GM23338 (cell line): ENCODE data around the gene METTL24. TPM values are rescaled to one million over a fixed set of nuclear protein-coding genes. Genes with fewer than 3 reads are reported as not detected.

Experiments
- ATAC-seq: fragments of 200-7000 bp; cut with Tn5 transposase; 3 replicates; pipeline ENCODE4 v1.9.1; 2020
- DNase-seq: peaks from one replicate; pipeline ENCODE4 v3.0.0-alpha.2; 2015; ENCODE audit warnings: low spot score
- H2AFZ ChIP-seq: fragments of 200-600 bp; sonication (generic); 2 replicates; pipeline ENCODE4 v1.8.0; 2016; ENCODE audit warnings: antibody characterized with exemption, mild to moderate bottlenecking, moderate library complexity
- H3F3A ChIP-seq: fragments of 200-600 bp; sonication (generic); replicated peaks from 2 replicates; pipeline ENCODE4 v1.8.0; 2017; ENCODE audit warnings: antibody characterized with exemption, mixed run types, low read depth
- H3K27ac ChIP-seq: fragments of 200-600 bp; sonication (generic); 2 replicates; pipeline ENCODE4 v1.6.1; 2016; ENCODE audit warnings: low read depth
- H3K27me3 ChIP-seq: fragments of 200-600 bp; sonication (generic); 2 replicates; pipeline ENCODE4 v1.8.0; 2016; ENCODE audit warnings: mild to moderate bottlenecking, mixed run types, moderate library complexity; ENCODE audit not compliant: insufficient read depth
- H3K36me3 ChIP-seq: fragments of 200-600 bp; sonication (generic); 2 replicates; pipeline ENCODE4 v1.8.0; 2016; ENCODE audit warnings: mild to moderate bottlenecking; ENCODE audit not compliant: insufficient read depth
- H3K4me1 ChIP-seq: fragments of 200-600 bp; sonication (generic); 2 replicates; pipeline ENCODE4 v1.8.0; 2016; ENCODE audit warnings: mild to moderate bottlenecking, moderate library complexity; ENCODE audit not compliant: insufficient read depth
- H3K4me2 ChIP-seq: fragments of 200-600 bp; sonication (generic); 2 replicates; pipeline ENCODE4 v1.7.1; 2017; ENCODE audit warnings: mixed run types
- H3K4me3 ChIP-seq: fragments of 200-600 bp; sonication (generic); 2 replicates; pipeline ENCODE4 v1.6.1; 2016; ENCODE audit warnings: mixed run types
- H3K79me2 ChIP-seq: fragments of 200-600 bp; sonication (generic); replicated peaks from 2 replicates; pipeline ENCODE4 v1.8.0; 2017; ENCODE audit warnings: mild to moderate bottlenecking; ENCODE audit not compliant: insufficient read depth
- H3K9me2 ChIP-seq: fragments of 200-600 bp; sonication (generic); 2 replicates; pipeline ENCODE4 v1.8.0; 2017; ENCODE audit not compliant: insufficient read depth
- H4K20me1 ChIP-seq: fragments of 200-600 bp; sonication (generic); replicated peaks from 2 replicates; pipeline ENCODE4 v1.8.0; 2017; ENCODE audit warnings: mild to moderate bottlenecking; ENCODE audit not compliant: insufficient read depth
- H3K27ac Mint-ChIP-seq: 2 replicates; pipeline ENCODE4 v1.8.0; 2020; ENCODE audit warnings: inconsistent platforms, mild to moderate bottlenecking, moderate library complexity, mixed read lengths
- H3K27me3 Mint-ChIP-seq: 3 replicates; pipeline ENCODE4 v1.8.0; 2022; ENCODE audit warnings: low read depth, mild to moderate bottlenecking, moderate library complexity, mixed read lengths, inconsistent platforms; ENCODE audit not compliant: insufficient read depth, poor library complexity
- H3K36me3 Mint-ChIP-seq: 3 replicates; pipeline ENCODE4 v1.8.0; 2021; ENCODE audit warnings: low read depth, mild to moderate bottlenecking, inconsistent platforms, moderate library complexity, mixed read lengths
- H3K4me1 Mint-ChIP-seq: 3 replicates; pipeline ENCODE4 v1.8.0; 2020; ENCODE audit warnings: mild to moderate bottlenecking, inconsistent platforms, mixed read lengths
- H3K4me3 Mint-ChIP-seq: 3 replicates; pipeline ENCODE4 v1.8.0; 2021; ENCODE audit warnings: moderate library complexity, mild to moderate bottlenecking, inconsistent platforms, mixed read lengths
- H3K9me3 Mint-ChIP-seq: 3 replicates; pipeline ENCODE4 v1.8.0; 2020; ENCODE audit warnings: moderate library complexity, mild to moderate bottlenecking, inconsistent platforms, mixed read lengths
- CREB1 ChIP-seq: fragments of 250-450 bp; sonication (Bioruptor Pico); IDR thresholded peaks from 2 replicates; pipeline ENCODE4 v1.5.0; 2020; ENCODE audit warnings: low read depth, mild to moderate bottlenecking, moderate library complexity
- EZH2 ChIP-seq: fragments of 200-600 bp; sonication (generic); IDR thresholded peaks from one replicate; pipeline ENCODE4 v1.8.0; 2017; ENCODE audit warnings: antibody characterized with exemption, mild to moderate bottlenecking, low read depth; ENCODE audit not compliant: unreplicated experiment
- EZH2phosphoT487 ChIP-seq: fragments of 200-600 bp; sonication (generic); IDR thresholded peaks from one replicate; pipeline ENCODE4 v1.8.1; 2018; ENCODE audit warnings: antibody characterized with exemption; ENCODE audit not compliant: unreplicated experiment
- JUNB ChIP-seq: IDR thresholded peaks from one replicate; pipeline ENCODE4 v1.6.1; 2016; ENCODE audit warnings: antibody characterized with exemption; ENCODE audit not compliant: unreplicated experiment
- NANOG ChIP-seq: IDR thresholded peaks from 2 replicates; pipeline ENCODE4 v1.6.1; 2016; ENCODE audit warnings: antibody characterized with exemption, borderline replicate concordance
- POLR2AphosphoS5 ChIP-seq: IDR thresholded peaks from 2 replicates; pipeline ENCODE4 v1.6.1; 2016; ENCODE audit warnings: antibody characterized with exemption, low read depth
- STAT1 ChIP-seq: IDR thresholded peaks from one replicate; pipeline ENCODE4 v1.6.1; 2016; ENCODE audit warnings: antibody characterized with exemption; ENCODE audit not compliant: unreplicated experiment
- ZNF114 ChIP-seq: fragments of 250-450 bp; sonication (Bioruptor Pico); IDR thresholded peaks from 2 replicates; pipeline ENCODE4 v1.5.0; 2020; ENCODE audit warnings: mild to moderate bottlenecking, moderate library complexity
- ZNF331 ChIP-seq: fragments of 250-450 bp; sonication (Bioruptor Pico); IDR thresholded peaks from 2 replicates; pipeline ENCODE4 v1.5.0; 2020; ENCODE audit warnings: low read depth, mild to moderate bottlenecking, moderate library complexity
- polyA plus RNA-seq: library from polyadenylated mRNA; unstranded; fragments of >200 nt; fragmentation: Nextera tagmentation; extraction: Ambion mirVana; gene quantifications from 2 replicates; pipeline ENCODE4 v1.2.1, GENCODE V29; 2016
- total RNA-seq: library from RNA; depleted of rRNA; stranded (reverse); fragments of >200 nt; shearing (Covaris generic); gene quantifications from 2 replicates; pipeline ENCODE4 v1.2.3, GENCODE V29; 2014
- TF ChIP-seq, protein P1 (sequence below): fragments of 250-450 bp; sonication (Bioruptor Pico); IDR thresholded peaks from 2 replicates; pipeline ENCODE4 v1.5.0; 2020; ENCODE audit warnings: mild to moderate bottlenecking, moderate library complexity
- TF ChIP-seq, protein P2 (sequence below), 2 experiments: fragments of 200-600 bp in 1 of 2; sonication (generic) in 1 of 2; conservative IDR thresholded peaks; 2 replicates each; pipeline versions ENCODE4 v1.5.1 to v1.6.1; 2016 to 2017; ENCODE audit warnings: antibody characterized with exemption in 2 of 2, low read depth in 2 of 2, mild to moderate bottlenecking in 2 of 2, moderate library complexity in 1 of 2
- TF ChIP-seq, protein P3 (sequence below): IDR thresholded peaks from 2 replicates; pipeline ENCODE4 v1.6.1; 2016; ENCODE audit warnings: antibody characterized with exemption
- TF ChIP-seq, protein P4 (sequence below): IDR thresholded peaks from one replicate; pipeline ENCODE4 v1.6.1; 2018; ENCODE audit warnings: antibody characterized with exemption; ENCODE audit not compliant: unreplicated experiment

Gene METTL24
- total and polyA plus RNA-seq, 2 experiments from 2014 or later, result 0.35 TPM; not detected in 1

DNA sequence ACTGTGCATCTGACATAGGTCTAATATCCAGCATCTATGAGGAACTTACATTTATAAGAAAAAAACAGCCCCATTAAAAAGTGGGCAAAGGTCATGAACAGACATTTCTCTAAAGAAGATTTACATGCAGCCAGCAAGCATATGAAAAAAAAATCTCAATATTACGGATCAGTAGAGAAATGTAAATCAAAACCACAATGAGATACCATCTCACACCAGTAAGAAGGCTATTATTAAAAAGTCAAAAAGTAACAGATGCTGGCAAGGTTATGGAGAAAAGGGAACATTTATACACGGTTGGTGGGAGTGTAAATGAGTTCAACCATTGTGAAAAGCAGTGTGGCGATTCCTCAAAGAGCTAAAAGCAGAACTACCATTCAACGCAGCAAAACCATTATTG is 13.1 kb downstream of the METTL24 start:
- Mint-ChIP-seq H3K27me3 (no peaks in the 10 kb centered on the region), H3K27ac (no peak overlapping the region), H3K9me3 (no peaks in the 10 kb centered on the region), H3K36me3 (no peaks in the 10 kb centered on the region), H3K4me3 (no peak overlapping the region), H3K4me1 (peaks cover 8% of the 10 kb centered on the region)
- H3K4me2 ChIP-seq, result no peak overlapping the region
- DNase-seq (no peak), ATAC-seq (no peak)
- no peaks in the 10 kb centered on the region for H3K79me2 ChIP-seq
- TF ChIP-seq CREB1 (no peak), NANOG (no peak), EZH2 (no peak), POLR2AphosphoS5 (no peak), JUNB (no peak), EZH2phosphoT487 (no peak), STAT1 (no peak), ZNF331 (CRISPR knock-in tag) (no peak), ZNF114 (CRISPR knock-in tag) (no peak)
- TF ChIP-seq, protein P1, sequence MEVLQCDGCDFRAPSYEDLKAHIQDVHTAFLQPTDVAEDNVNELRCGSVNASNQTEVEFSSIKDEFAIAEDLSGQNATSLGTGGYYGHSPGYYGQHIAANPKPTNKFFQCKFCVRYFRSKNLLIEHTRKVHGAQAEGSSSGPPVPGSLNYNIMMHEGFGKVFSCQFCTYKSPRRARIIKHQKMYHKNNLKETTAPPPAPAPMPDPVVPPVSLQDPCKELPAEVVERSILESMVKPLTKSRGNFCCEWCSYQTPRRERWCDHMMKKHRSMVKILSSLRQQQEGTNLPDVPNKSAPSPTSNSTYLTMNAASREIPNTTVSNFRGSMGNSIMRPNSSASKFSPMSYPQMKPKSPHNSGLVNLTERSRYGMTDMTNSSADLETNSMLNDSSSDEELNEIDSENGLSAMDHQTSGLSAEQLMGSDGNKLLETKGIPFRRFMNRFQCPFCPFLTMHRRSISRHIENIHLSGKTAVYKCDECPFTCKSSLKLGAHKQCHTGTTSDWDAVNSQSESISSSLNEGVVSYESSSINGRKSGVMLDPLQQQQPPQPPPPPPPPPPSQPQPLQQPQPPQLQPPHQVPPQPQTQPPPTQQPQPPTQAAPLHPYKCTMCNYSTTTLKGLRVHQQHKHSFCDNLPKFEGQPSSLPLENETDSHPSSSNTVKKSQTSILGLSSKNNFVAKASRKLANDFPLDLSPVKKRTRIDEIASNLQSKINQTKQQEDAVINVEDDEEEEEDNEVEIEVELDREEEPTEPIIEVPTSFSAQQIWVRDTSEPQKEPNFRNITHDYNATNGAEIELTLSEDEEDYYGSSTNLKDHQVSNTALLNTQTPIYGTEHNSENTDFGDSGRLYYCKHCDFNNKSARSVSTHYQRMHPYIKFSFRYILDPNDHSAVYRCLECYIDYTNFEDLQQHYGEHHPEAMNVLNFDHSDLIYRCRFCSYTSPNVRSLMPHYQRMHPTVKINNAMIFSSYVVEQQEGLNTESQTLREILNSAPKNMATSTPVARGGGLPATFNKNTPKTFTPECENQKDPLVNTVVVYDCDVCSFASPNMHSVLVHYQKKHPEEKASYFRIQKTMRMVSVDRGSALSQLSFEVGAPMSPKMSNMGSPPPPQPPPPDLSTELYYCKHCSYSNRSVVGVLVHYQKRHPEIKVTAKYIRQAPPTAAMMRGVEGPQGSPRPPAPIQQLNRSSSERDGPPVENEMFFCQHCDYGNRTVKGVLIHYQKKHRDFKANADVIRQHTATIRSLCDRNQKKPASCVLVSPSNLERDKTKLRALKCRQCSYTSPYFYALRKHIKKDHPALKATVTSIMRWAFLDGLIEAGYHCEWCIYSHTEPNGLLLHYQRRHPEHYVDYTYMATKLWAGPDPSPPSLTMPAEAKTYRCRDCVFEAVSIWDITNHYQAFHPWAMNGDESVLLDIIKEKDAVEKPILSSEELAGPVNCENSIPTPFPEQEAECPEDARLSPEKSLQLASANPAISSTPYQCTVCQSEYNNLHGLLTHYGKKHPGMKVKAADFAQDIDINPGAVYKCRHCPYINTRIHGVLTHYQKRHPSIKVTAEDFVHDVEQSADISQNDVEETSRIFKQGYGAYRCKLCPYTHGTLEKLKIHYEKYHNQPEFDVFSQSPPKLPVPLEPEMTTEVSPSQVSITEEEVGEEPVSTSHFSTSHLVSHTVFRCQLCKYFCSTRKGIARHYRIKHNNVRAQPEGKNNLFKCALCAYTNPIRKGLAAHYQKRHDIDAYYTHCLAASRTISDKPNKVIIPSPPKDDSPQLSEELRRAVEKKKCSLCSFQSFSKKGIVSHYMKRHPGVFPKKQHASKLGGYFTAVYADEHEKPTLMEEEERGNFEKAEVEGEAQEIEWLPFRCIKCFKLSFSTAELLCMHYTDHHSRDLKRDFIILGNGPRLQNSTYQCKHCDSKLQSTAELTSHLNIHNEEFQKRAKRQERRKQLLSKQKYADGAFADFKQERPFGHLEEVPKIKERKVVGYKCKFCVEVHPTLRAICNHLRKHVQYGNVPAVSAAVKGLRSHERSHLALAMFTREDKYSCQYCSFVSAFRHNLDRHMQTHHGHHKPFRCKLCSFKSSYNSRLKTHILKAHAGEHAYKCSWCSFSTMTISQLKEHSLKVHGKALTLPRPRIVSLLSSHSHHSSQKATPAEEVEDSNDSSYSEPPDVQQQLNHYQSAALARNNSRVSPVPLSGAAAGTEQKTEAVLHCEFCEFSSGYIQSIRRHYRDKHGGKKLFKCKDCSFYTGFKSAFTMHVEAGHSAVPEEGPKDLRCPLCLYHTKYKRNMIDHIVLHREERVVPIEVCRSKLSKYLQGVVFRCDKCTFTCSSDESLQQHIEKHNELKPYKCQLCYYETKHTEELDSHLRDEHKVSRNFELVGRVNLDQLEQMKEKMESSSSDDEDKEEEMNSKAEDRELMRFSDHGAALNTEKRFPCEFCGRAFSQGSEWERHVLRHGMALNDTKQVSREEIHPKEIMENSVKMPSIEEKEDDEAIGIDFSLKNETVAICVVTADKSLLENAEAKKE (CRISPR knock-in tag), result no peak
- TF ChIP-seq, protein P2, sequence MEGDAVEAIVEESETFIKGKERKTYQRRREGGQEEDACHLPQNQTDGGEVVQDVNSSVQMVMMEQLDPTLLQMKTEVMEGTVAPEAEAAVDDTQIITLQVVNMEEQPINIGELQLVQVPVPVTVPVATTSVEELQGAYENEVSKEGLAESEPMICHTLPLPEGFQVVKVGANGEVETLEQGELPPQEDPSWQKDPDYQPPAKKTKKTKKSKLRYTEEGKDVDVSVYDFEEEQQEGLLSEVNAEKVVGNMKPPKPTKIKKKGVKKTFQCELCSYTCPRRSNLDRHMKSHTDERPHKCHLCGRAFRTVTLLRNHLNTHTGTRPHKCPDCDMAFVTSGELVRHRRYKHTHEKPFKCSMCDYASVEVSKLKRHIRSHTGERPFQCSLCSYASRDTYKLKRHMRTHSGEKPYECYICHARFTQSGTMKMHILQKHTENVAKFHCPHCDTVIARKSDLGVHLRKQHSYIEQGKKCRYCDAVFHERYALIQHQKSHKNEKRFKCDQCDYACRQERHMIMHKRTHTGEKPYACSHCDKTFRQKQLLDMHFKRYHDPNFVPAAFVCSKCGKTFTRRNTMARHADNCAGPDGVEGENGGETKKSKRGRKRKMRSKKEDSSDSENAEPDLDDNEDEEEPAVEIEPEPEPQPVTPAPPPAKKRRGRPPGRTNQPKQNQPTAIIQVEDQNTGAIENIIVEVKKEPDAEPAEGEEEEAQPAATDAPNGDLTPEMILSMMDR (conservative IDR thresholded peaks at IDR 0.05; ENCODE audit: low read depth in 2 of 2), result no peak
- TF ChIP-seq, protein P3, sequence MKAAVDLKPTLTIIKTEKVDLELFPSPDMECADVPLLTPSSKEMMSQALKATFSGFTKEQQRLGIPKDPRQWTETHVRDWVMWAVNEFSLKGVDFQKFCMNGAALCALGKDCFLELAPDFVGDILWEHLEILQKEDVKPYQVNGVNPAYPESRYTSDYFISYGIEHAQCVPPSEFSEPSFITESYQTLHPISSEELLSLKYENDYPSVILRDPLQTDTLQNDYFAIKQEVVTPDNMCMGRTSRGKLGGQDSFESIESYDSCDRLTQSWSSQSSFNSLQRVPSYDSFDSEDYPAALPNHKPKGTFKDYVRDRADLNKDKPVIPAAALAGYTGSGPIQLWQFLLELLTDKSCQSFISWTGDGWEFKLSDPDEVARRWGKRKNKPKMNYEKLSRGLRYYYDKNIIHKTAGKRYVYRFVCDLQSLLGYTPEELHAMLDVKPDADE, result no peak
- TF ChIP-seq, protein P4, sequence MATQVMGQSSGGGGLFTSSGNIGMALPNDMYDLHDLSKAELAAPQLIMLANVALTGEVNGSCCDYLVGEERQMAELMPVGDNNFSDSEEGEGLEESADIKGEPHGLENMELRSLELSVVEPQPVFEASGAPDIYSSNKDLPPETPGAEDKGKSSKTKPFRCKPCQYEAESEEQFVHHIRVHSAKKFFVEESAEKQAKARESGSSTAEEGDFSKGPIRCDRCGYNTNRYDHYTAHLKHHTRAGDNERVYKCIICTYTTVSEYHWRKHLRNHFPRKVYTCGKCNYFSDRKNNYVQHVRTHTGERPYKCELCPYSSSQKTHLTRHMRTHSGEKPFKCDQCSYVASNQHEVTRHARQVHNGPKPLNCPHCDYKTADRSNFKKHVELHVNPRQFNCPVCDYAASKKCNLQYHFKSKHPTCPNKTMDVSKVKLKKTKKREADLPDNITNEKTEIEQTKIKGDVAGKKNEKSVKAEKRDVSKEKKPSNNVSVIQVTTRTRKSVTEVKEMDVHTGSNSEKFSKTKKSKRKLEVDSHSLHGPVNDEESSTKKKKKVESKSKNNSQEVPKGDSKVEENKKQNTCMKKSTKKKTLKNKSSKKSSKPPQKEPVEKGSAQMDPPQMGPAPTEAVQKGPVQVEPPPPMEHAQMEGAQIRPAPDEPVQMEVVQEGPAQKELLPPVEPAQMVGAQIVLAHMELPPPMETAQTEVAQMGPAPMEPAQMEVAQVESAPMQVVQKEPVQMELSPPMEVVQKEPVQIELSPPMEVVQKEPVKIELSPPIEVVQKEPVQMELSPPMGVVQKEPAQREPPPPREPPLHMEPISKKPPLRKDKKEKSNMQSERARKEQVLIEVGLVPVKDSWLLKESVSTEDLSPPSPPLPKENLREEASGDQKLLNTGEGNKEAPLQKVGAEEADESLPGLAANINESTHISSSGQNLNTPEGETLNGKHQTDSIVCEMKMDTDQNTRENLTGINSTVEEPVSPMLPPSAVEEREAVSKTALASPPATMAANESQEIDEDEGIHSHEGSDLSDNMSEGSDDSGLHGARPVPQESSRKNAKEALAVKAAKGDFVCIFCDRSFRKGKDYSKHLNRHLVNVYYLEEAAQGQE, result no peak
- H3K9me2 ChIP-seq, result no peaks in the 10 kb centered on the region
- no peaks in the 10 kb centered on the region for H3K36me3 ChIP-seq
- no peaks in the 10 kb centered on the region for H3K27me3 ChIP-seq
- H3K27ac ChIP-seq, result no peak overlapping the region
- no peaks in the 10 kb centered on the region for H3K4me1 ChIP-seq
- H2AFZ ChIP-seq, result no peak overlapping the region
- no peaks in the 10 kb centered on the region for H3F3A ChIP-seq
- no peaks in the 10 kb centered on the region for H4K20me1 ChIP-seq
- H3K4me3 ChIP-seq, result no peak overlapping the region
